Transverse colon (tissue), 4 donors: ENCODE results near the gene CDHR1. TPM values are rescaled to one million over a fixed set of nuclear protein-coding genes. Genes with fewer than 3 reads are reported as not detected.

Experiments used
- DNase-seq: peaks from one replicate; pipeline ENCODE4 v3.0.0-alpha.2; 2019
- H3K27ac ChIP-seq, 4 donors: fragments of 200-600 bp; sonication (generic); 2 replicates each; pipeline ENCODE4 v1.5.1; 2016 to 2018; ENCODE audit warnings: inconsistent platforms in 4 of 4
- H3K27me3 ChIP-seq: fragments of 200-600 bp; sonication (generic); 2 replicates; pipeline ENCODE4 v1.5.1; 2017; ENCODE audit warnings: inconsistent platforms
- H3K36me3 ChIP-seq, 4 donors: fragments of 200-600 bp; sonication (generic); 2 replicates each; pipeline ENCODE4 v1.5.1; 2017 to 2019; ENCODE audit warnings: inconsistent platforms in 4 of 4
- H3K4me1 ChIP-seq, 4 donors: fragments of 200-600 bp; sonication (generic); 2 replicates each; pipeline ENCODE4 v1.5.1; 2017 to 2020; ENCODE audit warnings: inconsistent platforms in 4 of 4
- H3K4me3 ChIP-seq, 4 donors: fragments of 200-600 bp; sonication (generic); 1 replicate in 1 of 4; 2 replicates in 3 of 4; pipeline versions ENCODE4 v1.5.1 to v1.6.1; 2017 to 2019; ENCODE audit warnings: inconsistent platforms in 4 of 4
- H3K9me3 ChIP-seq, 2 donors: fragments of 200-600 bp; sonication (generic); 2 replicates each; pipeline ENCODE4 v1.5.1; 2017 to 2019; ENCODE audit warnings: inconsistent platforms in 2 of 2
- EP300 ChIP-seq: sonication (generic); formaldehyde crosslinking; IDR thresholded peaks from one replicate; pipeline ENCODE4 v1.6.1; 2017; ENCODE audit warnings: antibody characterized with exemption, low read depth
- POLR2A ChIP-seq: fragments of 450-650 bp; IDR thresholded peaks from one replicate; pipeline ENCODE4 v1.6.1; 2016; ENCODE audit warnings: antibody characterized with exemption, mild to moderate bottlenecking, moderate library complexity
- POLR2AphosphoS5 ChIP-seq, 3 donors: sonication (generic); formaldehyde crosslinking; IDR thresholded peaks; one replicate each; pipeline ENCODE4 v1.6.1; 2016; ENCODE audit warnings: antibody characterized with exemption in 3 of 3
- WGBS, 2 donors: methylation state at CpG; one replicate each; pipeline ENCODE4 v1.1.5; 2018; ENCODE audit warnings: low coverage in 1 of 2; 5-methylcytosine and 5-hydroxymethylcytosine counted together
- in situ Hi-C, 4 donors: fragments of 200-750 bp; cut with MboI; loops; one replicate each; pipeline versions ENCODE4 v1.15.0 to v1.15.1; 2017; ENCODE audit warnings: low sequenced_read_pairs in 3 of 4, low pct_ligation_motif_present in 1 of 4, low pct_unique_long_range_greater_than_20kb in 1 of 4
- intact Hi-C: fragments of 100-400 bp; cut with DNase I; formaldehyde crosslinking; loops from one replicate; pipeline ENCODE4 v1.15.1; 2023; ENCODE audit warnings: low total_unique reads
- total RNA-seq, 4 donors: library from RNA; depleted of rRNA; stranded (reverse); fragments of >200 nt; gene quantifications; one replicate each; pipeline ENCODE4 v1.1.0, GENCODE V29; 2016
- TF ChIP-seq, protein P1 (sequence below), 5 experiments: fragments of 200-600 bp in 3 of 5; fragments of 450-650 bp in 2 of 5; sonication (generic) in 3 of 5; IDR thresholded peaks; 1 replicate in 2 of 5; 2 replicates in 3 of 5; pipeline ENCODE4 v1.5.1; 2016 to 2017; ENCODE audit warnings: antibody characterized with exemption in 5 of 5, inconsistent platforms in 3 of 5, mild to moderate bottlenecking in 2 of 5, moderate library complexity in 1 of 5

The CDHR1 gene
- total RNA-seq, 4 donors from 2014 or later = 42.1 to 110 (median 75.5) TPM

DNA sequence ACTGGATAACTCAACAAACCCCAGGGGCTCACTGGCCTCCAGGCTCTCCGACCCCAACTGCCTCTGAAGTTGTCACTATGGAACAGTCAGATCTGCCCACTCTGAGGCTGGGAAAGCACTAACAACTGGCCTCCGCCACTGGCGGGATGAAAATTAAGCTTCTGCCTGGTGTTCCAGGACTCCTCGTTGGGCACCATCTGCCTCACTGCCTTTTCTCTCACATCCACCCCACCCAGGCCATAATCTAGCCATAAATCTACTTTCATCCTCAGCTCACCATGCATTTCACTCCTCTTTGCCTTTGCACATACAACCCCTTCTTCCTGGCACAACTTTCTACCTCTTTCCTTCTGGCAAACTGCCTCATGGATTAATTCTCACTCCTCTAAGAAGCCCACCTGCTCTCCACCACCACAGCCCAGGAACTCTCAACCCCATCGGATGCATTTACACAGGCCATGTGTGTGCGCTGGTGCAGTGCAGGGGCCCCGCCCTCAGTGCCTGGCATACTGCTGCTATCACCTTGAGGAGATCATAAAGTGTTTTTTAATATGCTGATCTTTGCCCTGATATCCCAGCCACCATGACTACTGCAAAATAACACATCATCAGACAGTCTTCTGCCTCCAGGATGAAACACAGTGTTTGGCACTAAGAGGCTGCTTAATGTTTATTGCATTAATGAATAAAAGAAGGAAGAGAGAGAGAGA is 4.0 kb downstream of the CDHR1 start:
- peak overlapping the region; percentile 84 to 88 (median 86) for H3K27ac ChIP-seq
- TF ChIP-seq EP300 = no peak
- TF ChIP-seq, protein P1, sequence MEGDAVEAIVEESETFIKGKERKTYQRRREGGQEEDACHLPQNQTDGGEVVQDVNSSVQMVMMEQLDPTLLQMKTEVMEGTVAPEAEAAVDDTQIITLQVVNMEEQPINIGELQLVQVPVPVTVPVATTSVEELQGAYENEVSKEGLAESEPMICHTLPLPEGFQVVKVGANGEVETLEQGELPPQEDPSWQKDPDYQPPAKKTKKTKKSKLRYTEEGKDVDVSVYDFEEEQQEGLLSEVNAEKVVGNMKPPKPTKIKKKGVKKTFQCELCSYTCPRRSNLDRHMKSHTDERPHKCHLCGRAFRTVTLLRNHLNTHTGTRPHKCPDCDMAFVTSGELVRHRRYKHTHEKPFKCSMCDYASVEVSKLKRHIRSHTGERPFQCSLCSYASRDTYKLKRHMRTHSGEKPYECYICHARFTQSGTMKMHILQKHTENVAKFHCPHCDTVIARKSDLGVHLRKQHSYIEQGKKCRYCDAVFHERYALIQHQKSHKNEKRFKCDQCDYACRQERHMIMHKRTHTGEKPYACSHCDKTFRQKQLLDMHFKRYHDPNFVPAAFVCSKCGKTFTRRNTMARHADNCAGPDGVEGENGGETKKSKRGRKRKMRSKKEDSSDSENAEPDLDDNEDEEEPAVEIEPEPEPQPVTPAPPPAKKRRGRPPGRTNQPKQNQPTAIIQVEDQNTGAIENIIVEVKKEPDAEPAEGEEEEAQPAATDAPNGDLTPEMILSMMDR (IDR thresholded peaks at IDR 0.05) = no peak
- TF ChIP-seq POLR2A = peak; percentile 40
- peak in 2 of 3 donors; percentile 23 to 57 for TF ChIP-seq POLR2AphosphoS5 (IDR thresholded peaks at IDR 0.05)
- H3K4me3 ChIP-seq = no peak overlapping the region
- intact Hi-C loops (no loop called here), in situ Hi-C loops (no loop called here)
- H3K9me3 ChIP-seq = no peaks in the 10 kb centered on the region
- H3K4me1 ChIP-seq = peaks cover 13 to 75% (median 59%) of the 10 kb centered on the region in 4 donors
- 20 to 58% methylated on average over 1 to 7 of the region's 7 CpGs for WGBS, 2 donors
- DNase-seq = peak; percentile 83
- peaks cover 25% of the 10 kb centered on the region for H3K27me3 ChIP-seq
- no peaks in the 10 kb centered on the region for H3K36me3 ChIP-seq

DNA sequence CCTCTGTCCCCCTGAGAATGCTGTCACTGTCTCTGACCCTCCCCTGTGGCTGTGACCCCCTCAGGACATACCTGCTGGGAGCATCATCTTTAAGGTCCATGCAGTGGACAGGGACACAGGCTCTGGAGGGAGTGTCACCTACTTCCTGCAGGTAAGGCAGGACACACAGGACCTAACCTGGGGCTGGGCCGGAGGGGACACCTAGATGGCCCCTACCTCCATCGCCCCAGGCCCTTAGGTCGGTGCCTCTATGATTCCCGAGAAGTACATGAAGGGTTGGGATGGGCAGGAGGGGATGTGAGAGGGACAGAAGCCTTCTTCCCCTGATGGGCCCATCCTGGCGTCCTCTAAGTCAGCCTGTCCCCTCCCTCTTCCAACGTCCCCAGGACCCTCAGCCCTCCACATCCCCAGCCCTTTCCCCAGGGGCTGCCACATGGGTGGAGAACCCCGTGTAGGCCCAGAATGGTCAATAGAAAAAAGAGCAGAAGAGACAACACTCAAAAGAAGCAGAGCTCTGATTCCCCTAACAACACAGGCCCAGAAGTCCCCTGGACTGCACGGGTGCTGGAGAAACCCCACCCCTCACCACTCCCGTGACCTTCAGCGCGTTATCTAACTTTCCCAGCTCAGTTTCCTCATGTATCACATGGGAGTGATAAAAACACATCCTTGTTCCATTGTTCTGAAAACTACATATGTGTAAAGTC is 6.4 kb downstream of the CDHR1 start:
- TF ChIP-seq, protein P1 (IDR thresholded peaks at IDR 0.05) = no peak
- TF ChIP-seq EP300 (no peak), POLR2AphosphoS5 (IDR thresholded peaks at IDR 0.05) (peak; percentile 42 to 44 (median 44)), POLR2A (peak; percentile 56)
- H3K4me3 ChIP-seq = no peak overlapping the region
- peaks cover 13 to 57% (median 41%) of the 10 kb centered on the region in 4 donors for H3K4me1 ChIP-seq
- WGBS, 2 donors = 7 to 45% methylated on average over 3 to 11 of the region's 11 CpGs
- H3K9me3 ChIP-seq = no peaks in the 10 kb centered on the region
- peak overlapping the region; percentile 84 to 88 (median 86) for H3K27ac ChIP-seq
- H3K27me3 ChIP-seq = peaks cover 2% of the 10 kb centered on the region
- DNase-seq = peak; percentile 75
- no peaks in the 10 kb centered on the region for H3K36me3 ChIP-seq
- intact Hi-C loops (no loop called here), in situ Hi-C loops (loop anchor here in 2 of 4 donors (10.0 kb wide), 1 partner anchor 56 kb away; no protein-coding TSS in a partner anchor)

DNA sequence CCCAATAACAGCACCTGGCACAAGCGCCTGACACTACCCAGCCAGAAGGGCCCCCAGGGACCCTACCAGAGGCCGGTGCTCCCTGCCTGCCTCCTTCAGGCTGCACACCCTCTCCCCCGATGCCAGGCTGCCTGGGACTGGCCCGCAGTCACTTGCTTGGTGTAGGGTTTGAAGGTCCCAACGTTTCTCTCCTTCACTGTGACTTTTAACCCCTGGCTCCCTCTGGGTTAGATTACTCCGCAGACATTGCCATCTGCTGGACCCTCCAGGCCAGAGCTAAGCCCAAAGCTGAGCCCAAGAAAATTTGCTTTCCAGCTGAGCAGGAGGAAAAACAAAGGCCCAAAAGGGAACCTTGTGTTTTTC is 6.9 kb downstream of the CDHR1 start:
- peaks cover 9 to 53% (median 37%) of the 10 kb centered on the region in 4 donors for H3K4me1 ChIP-seq
- peak overlapping the region; percentile 84 to 88 (median 86) for H3K27ac ChIP-seq

More for the DNA sequence above, 6.9 kb downstream of the CDHR1 start:
- Histone ChIP-seq H3K36me3 (no peaks in the 10 kb centered on the region), H3K27me3 (no peaks in the 10 kb centered on the region), H3K9me3 (no peaks in the 10 kb centered on the region), H3K4me3 (no peak overlapping the region)
- in situ Hi-C loops = loop anchor here in 2 of 4 donors (10.0 kb wide), 1 partner anchor 56 kb away; no protein-coding TSS in a partner anchor
- WGBS, 2 donors = 40% methylated on average over 6 of the region's 6 CpGs; no CpG with 5 or more reads in 1 of the 2 donors
- TF ChIP-seq, protein P1 (IDR thresholded peaks at IDR 0.05) = peak in 3 of 5 experiments; percentile 10 to 39 (median 15)
- TF ChIP-seq POLR2AphosphoS5 (IDR thresholded peaks at IDR 0.05) (no peak), POLR2A (peak; percentile 40), EP300 (no peak)
- no peak for DNase-seq
- intact Hi-C loops = no loop called here
